H1 (cell line): Measurements from ENCODE around the gene LRFN3. TPM values are rescaled to one million over a fixed set of nuclear protein-coding genes. Genes with fewer than 3 reads are reported as not detected.
A peak's percentile ranks its signal among the peaks of the same experiment; 100 is the strongest.

Source experiments
- EP300 ChIP-seq, 2 experiments: IDR thresholded peaks; 1 replicate in 1 of 2; 2 replicates in 1 of 2; pipeline ENCODE4 v1.6.1; 2011 to 2012; ENCODE audit warnings: low read depth in 2 of 2, low read length in 2 of 2, mild to moderate bottlenecking in 2 of 2, borderline replicate concordance in 1 of 2, inconsistent platforms in 1 of 2, moderate library complexity in 1 of 2
- HDAC2 ChIP-seq, 2 experiments: fragments of 300-600 bp in 1 of 2; sonication (generic) in 1 of 2; IDR thresholded peaks; 2 replicates each; pipeline ENCODE4 v1.6.1; 2011 to 2012; ENCODE audit warnings: low read depth in 2 of 2, low read length in 2 of 2, mild to moderate bottlenecking in 2 of 2, moderate library complexity in 2 of 2, borderline replicate concordance in 1 of 2, inconsistent platforms in 1 of 2
- POU5F1 ChIP-seq: IDR thresholded peaks from 2 replicates; pipeline ENCODE4 v1.6.1; 2011; ENCODE audit warnings: low read depth, mild to moderate bottlenecking, low read length, moderate library complexity
- polyA plus RNA-seq, 7 experiments: library from polyadenylated mRNA; depleted of rRNA in 3 of 7; stranded (reverse) in 5 of 7; unstranded in 2 of 7; fragments of >200 nt in 5 of 7; fragments of 200-250 nt in 2 of 7; gene quantifications; 1 replicate in 5 of 7; 2 replicates in 1 of 7; 4 replicates in 1 of 7; pipeline versions ENCODE4 v1.2.1 to v1.2.3, GENCODE V29; 2011 to 2013; ENCODE audit warnings: missing spikeins in 2 of 7, mixed read lengths in 2 of 7
- total RNA-seq: library from RNA; stranded (reverse); fragmentation: NEBNext Ultra II Directional; extraction: Animal tissue kit (Norgen Biotek cat#: 25700); gene quantifications from 2 replicates; pipeline ENCODE4 v1.2.1, GENCODE V29; 2021

The LRFN3 gene
- total and polyA plus RNA-seq, 2 of the 8 experiments (the other 6 are each of a cell fraction or from before 2014, with no cell fraction given): 4.6 to 16.8 TPM

DNA sequence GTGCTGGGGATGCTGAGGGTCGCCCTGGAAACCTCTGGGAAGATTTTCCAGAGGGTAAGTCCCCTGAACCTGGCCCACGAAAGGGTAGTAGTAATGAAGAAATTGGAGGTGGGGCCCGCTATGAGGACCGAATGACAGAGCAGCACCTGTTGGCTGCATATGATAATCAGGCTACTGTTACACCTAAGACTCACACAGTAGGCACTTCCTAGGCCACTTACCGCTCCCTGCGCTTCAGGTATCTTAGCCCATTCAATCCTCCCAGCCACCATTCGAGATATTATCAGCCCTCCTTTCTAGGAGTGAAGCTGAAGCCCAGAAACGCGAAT, 4.3 kb upstream of the LRFN3 start (continued):
- no peak for TF ChIP-seq POU5F1
- TF ChIP-seq HDAC2 (IDR thresholded peaks at IDR 0.05; ENCODE audit: borderline replicate concordance in 1 of 2, low read depth in 2 of 2, low read length in 2 of 2): peak in 1 of 2 experiments; percentile 48; a peak in 1 of 4 replicates
- TF ChIP-seq EP300 (IDR thresholded peaks at IDR 0.05; ENCODE audit: borderline replicate concordance in 1 of 2, low read depth in 2 of 2, low read length in 2 of 2): no peak
- TF ChIP-seq, all 59 proteins: peak for 5
